HEK293 (cell line): Measurements from ENCODE around the gene CSMD2.
"Not testable (repeated sequence)": the region's sequence is repeated elsewhere in the genome, so short reads cannot be mapped to it uniquely, and the experiment has no call there.

Source experiments
- RBAK ChIP-seq: fragments of 450-650 bp; formaldehyde crosslinking; IDR thresholded peaks from 2 replicates; pipeline ENCODE4 v1.5.1; 2016; ENCODE audit warnings: missing biosample characterization, missing genetic modification characterization
- SP2 ChIP-seq: fragments of 450-650 bp; formaldehyde crosslinking; IDR thresholded peaks from 2 replicates; pipeline ENCODE4 v1.5.1; 2016; ENCODE audit warnings: missing biosample characterization, missing genetic modification characterization
- ZNF473 ChIP-seq: fragments of 450-650 bp; formaldehyde crosslinking; IDR thresholded peaks from 2 replicates; pipeline ENCODE4 v1.5.1; 2017; ENCODE audit warnings: missing biosample characterization, missing genetic modification characterization
- TF ChIP-seq, protein P1 (sequence below): fragments of 450-650 bp; formaldehyde crosslinking; IDR thresholded peaks from 2 replicates; pipeline ENCODE4 v1.5.1; 2016; ENCODE audit warnings: missing biosample characterization, missing genetic modification characterization

DNA sequence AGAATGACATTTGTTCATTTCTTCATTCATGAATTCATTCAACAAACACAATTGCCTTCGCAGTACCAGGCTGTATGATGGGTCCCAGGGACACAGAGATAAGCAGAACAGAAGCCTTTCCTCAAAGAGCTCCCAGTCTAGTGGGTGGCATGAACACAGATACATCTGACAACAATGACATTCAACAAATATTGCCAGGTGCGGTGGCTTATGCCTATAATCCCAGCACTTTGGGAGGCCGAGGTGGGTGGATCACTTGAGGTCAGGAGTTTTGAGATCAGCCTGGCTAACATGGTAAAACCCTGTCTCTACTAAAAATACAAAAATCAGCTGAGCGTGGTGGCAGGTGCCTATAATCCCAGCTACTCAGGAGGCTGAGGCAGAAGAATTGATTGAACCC, 18.4 kb upstream of the CSMD2 start:
- TF ChIP-seq, protein P1, sequence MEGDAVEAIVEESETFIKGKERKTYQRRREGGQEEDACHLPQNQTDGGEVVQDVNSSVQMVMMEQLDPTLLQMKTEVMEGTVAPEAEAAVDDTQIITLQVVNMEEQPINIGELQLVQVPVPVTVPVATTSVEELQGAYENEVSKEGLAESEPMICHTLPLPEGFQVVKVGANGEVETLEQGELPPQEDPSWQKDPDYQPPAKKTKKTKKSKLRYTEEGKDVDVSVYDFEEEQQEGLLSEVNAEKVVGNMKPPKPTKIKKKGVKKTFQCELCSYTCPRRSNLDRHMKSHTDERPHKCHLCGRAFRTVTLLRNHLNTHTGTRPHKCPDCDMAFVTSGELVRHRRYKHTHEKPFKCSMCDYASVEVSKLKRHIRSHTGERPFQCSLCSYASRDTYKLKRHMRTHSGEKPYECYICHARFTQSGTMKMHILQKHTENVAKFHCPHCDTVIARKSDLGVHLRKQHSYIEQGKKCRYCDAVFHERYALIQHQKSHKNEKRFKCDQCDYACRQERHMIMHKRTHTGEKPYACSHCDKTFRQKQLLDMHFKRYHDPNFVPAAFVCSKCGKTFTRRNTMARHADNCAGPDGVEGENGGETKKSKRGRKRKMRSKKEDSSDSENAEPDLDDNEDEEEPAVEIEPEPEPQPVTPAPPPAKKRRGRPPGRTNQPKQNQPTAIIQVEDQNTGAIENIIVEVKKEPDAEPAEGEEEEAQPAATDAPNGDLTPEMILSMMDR (tag by site-specific recombination), result not testable (repeated sequence)
- not testable (repeated sequence) for TF ChIP-seq RBAK, SP2, ZNF473 (tag by site-specific recombination)
